ENCODE results near the gene GLCE. TPM values are rescaled to one million over a fixed set of nuclear protein-coding genes. Genes with fewer than 3 reads are reported as not detected.

Gene GLCE
- total and polyA plus RNA-seq, 4 donors = 6.8 to 26.3 (median 13.7) TPM

- no peaks in the 10 kb centered on the region for H3K27me3 ChIP-seq (ENCODE audit: control insufficient read depth in 4 of 4, insufficient read depth in 4 of 4, low read length in 3 of 4)
- no peak for TF ChIP-seq RAD21 (IDR thresholded peaks at IDR 0.05)
- no peak for TF ChIP-seq HNF4A (conservative IDR thresholded peaks at IDR 0.05)
- no peak for TF ChIP-seq RXRA (IDR thresholded peaks at IDR 0.05)
- no peak for TF ChIP-seq CTCF (IDR thresholded peaks at IDR 0.05; ENCODE audit: low read depth, low read length, missing input control)
- TF ChIP-seq REST (IDR thresholded peaks at IDR 0.05) = no peak
- TF ChIP-seq JUND (IDR thresholded peaks at IDR 0.05) = no peak
- no peak for TF ChIP-seq TAF1 (conservative IDR thresholded peaks at IDR 0.05)
- TF ChIP-seq SP1 (IDR thresholded peaks at IDR 0.05) = no peak
- no peak for TF ChIP-seq GABPA (IDR thresholded peaks at IDR 0.05 in 1 of 2, conservative IDR thresholded peaks at IDR 0.05 in 1 of 2)
- no peak for TF ChIP-seq FOXA1 (IDR thresholded peaks at IDR 0.05)
- TF ChIP-seq, protein P1, sequence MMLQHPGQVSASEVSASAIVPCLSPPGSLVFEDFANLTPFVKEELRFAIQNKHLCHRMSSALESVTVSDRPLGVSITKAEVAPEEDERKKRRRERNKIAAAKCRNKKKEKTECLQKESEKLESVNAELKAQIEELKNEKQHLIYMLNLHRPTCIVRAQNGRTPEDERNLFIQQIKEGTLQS (IDR thresholded peaks at IDR 0.05) = no peak
- no peak for TF ChIP-seq NR2F2 (IDR thresholded peaks at IDR 0.05)
- no peak for TF ChIP-seq YY1 (IDR thresholded peaks at IDR 0.05)
- no peak for TF ChIP-seq ZBTB33 (IDR thresholded peaks at IDR 0.05)
- TF ChIP-seq FOXA2 (IDR thresholded peaks at IDR 0.05) = no peak
- TF ChIP-seq MAX (IDR thresholded peaks at IDR 0.05) = no peak
- TF ChIP-seq HNF4G (IDR thresholded peaks at IDR 0.05) = no peak
- no peak for TF ChIP-seq EGR1 (IDR thresholded peaks at IDR 0.05; ENCODE audit: low read depth in 2 of 2)
- H3K4me3 ChIP-seq (ENCODE audit: low read depth in 1 of 3, low read length in 3 of 3) = no peak overlapping the region
- 93% methylated on average over 9 of the region's 9 CpGs for WGBS
- no peaks in the 10 kb centered on the region for H3K4me1 ChIP-seq (ENCODE audit: control insufficient read depth in 4 of 4, insufficient read depth in 4 of 4, low read length in 3 of 4)
- no peaks in the 10 kb centered on the region for H3K9me3 ChIP-seq (ENCODE audit: control insufficient read depth in 4 of 4, low read length in 3 of 4)
- no peak for DNase-seq (ENCODE audit: low spot score)
- H3K9ac ChIP-seq (ENCODE audit: low read depth in 1 of 2, low read length in 2 of 2) = no peak overlapping the region
- no peaks in the 10 kb centered on the region for H3K36me3 ChIP-seq (ENCODE audit: control insufficient read depth in 4 of 4, insufficient read depth in 3 of 4, low read depth in 1 of 4, low read length in 3 of 4)
- no peak overlapping the region for H3K27ac ChIP-seq (ENCODE audit: low read depth in 1 of 2, low read length in 2 of 2)
Observed at GRCh38 chr15:69282104-69282743, 121.8 kb downstream of the GLCE start.

Data from liver (tissue), 9 donors.